Islet precursor cell (in vitro differentiated cells): ENCODE data around the gene DHCR7.

Experiments
- DNase-seq: peaks from one replicate; pipeline ENCODE4 v3.0.0-alpha.2; 2018

DHCR7 gene, protein sequence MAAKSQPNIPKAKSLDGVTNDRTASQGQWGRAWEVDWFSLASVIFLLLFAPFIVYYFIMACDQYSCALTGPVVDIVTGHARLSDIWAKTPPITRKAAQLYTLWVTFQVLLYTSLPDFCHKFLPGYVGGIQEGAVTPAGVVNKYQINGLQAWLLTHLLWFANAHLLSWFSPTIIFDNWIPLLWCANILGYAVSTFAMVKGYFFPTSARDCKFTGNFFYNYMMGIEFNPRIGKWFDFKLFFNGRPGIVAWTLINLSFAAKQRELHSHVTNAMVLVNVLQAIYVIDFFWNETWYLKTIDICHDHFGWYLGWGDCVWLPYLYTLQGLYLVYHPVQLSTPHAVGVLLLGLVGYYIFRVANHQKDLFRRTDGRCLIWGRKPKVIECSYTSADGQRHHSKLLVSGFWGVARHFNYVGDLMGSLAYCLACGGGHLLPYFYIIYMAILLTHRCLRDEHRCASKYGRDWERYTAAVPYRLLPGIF

DNA sequence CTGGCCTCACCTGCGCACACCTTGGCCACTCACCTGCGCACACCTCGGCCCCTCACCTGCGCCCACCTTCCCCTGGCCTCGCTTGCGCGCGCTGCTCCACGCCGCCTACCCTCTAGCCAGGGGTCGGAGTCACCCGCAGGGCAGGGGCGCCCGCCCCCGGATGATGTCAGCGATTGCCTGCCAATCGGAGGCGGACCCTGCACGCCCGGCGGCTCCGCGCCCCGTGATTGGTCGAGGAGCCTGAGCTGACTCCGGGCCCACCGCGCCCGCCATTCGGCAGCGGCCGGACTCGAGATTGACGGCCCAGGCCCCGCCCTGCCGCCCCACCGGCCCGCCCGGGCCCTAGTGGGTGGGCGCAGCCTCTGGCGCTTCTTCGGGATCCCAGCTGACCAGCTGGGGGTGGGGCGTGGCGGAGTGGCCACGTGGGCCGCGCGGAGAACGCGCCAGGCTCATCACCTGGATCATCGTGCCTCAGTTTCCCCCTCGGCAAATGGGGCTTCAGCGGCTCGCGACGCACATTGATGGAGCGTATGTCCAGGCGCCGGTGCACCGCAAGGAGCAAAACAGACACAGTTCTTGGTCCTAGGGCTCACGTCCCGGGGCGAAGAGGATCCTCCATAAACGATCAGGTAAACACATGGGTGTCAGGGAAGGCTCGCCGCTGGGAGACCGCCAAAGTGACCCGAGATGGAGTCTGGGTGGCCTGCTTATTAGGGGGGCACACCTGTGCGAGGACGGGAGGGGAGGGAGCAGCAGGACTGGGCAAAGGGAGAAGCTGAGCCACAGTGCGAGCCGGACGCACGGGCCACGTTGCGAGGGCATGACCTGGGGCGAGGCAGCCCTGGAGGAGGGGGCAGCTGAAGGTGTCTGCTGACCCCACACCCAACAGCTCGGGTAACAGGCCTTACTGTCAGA is at the start of gene DHCR7:
DHCR7 (minus strand) TSS at position 137 of the 915 bp plus-strand sequence. CDS start 3,441 bp downstream, outside the sequence.
- DNase-seq, result peak; percentile 99

DNA sequence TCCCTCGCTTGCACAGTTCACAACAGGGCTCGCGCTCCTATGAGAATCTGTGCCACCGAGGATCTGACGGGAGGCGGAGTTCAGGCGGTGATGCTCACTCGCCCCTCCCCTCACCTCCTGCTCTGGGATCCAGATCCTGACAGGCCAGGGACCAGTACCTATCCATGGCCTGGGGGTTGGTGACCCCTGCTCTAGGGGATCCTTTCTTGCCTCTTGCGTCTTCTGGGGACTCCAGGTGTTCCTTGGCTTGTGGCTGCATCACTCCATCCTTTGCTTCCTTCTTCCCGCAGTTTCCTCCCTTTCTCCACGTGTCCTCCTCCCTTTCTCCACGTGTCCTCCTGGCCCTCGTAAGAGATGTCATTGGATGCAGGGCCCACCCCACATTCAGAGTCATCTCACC is 48.2 kb upstream of the DHCR7 start:
- no peak for DNase-seq

DNA sequence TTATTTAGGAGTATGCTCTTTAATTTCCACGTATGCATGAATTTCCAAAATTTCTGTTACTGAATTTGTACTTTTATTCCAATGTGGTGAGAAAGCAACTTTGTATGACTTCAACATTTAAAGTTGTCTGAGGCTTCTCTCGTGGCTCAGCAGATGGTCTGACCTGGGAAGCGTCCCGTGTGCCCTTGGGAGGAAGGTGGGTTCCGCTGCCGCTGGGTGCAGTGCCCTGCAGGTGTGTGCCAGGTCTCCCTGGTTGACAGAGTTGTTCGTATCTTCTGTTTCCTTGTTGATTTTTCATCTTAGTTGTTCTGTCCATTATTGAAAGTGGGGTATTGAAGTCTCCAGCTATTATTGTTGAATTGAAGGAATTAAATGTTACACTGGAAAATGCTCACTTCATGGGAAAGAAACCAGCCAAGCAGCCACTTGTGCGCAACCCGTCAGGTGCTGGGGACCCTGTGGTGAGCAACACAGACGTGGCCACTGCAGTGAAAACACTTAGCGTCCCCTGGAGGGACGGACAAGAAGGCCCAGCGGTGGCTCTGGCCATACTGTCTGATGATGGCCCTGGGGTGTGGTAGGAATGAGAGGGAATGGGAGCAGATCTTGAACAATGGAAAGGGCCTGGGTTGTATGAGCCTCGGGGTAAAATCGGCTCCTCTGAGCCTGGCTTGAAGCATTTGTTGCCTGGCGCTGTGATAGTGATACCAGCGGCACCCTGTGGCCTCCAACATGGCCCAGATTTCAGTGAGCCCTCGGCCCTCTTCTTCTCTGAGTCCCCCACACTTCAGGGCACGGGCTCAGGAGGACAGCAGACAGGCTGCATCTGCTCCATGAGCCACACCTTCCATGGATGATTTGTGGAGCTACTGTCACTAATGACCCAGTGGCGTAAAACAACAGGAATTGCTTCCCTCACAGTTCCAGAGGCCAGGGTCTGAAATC is 47.4 kb upstream of the DHCR7 start:
- no peak for DNase-seq

DNA sequence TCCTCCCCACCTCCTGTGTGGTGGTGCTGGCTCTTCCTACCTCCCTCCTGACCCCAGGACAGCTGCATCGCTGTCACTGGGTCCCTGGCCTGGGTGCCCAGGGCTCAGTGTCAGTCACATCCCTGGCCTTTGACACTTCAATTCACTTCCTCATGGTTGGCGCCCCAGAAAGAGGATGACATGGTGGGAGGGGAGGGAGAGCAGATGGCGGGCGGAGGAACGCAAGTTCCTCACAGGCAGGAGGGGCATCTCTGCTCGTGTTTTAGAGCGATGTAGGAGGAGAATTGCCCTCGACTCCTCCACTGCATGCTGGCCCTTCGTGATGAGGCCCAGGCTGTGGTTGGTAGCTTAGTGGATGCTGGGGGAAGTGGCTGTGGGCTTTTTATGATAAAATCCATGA is 43.7 kb upstream of the DHCR7 start:
- DNase-seq, result no peak

DNA sequence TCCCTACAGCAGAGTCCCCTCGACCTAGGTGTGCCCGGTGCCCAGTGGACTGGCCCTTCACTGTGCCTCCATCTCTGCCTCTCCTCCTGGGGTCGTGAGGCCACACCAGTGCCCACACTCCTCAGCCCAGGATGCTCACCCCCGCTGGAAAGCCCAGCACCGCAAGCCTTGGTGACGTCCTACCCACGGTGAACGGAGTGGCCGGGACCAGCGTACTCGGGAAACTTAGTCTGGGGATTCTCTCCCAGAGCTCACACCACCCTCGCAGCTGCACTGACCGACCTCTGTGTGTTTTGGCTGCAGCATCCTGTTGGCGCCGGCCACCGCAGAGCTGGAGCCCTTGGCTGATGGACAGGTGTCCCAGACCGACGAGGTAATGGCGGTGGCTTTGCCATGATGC is 43.3 kb upstream of the DHCR7 start:
- DNase-seq, result no peak

DNA sequence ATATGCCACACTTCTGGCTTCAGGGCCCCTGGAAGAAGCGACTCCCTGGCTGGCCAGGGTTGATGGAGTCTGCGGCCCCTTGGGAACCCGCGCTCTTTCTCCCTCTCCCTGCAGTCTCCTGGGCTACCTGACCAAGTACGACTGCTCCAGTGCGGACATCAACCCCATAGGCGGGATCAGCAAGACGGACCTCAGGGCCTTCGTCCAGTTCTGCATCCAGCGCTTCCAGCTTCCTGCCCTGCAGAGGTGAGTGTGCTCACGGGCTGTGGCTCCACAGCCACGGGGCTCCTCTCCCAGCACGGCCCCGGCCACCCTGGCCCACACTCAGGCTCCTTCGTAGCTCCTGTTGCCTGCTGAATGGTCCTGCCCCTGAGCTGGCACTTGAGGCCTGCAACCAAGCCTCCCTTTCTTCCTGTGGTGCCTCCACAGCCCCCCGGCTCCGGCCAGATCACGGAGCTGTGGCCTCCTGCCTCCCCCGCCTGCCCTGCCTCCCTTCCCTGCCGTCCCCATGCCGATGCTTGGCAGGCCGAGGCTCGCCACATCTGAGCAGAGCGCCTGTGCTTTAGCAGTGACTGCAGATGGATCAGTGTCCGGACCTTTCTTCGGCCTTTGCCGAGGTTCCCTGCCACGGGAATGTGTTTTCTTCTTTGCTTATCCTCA is 42.7 kb upstream of the DHCR7 start:
- DNase-seq, result no peak

DNA sequence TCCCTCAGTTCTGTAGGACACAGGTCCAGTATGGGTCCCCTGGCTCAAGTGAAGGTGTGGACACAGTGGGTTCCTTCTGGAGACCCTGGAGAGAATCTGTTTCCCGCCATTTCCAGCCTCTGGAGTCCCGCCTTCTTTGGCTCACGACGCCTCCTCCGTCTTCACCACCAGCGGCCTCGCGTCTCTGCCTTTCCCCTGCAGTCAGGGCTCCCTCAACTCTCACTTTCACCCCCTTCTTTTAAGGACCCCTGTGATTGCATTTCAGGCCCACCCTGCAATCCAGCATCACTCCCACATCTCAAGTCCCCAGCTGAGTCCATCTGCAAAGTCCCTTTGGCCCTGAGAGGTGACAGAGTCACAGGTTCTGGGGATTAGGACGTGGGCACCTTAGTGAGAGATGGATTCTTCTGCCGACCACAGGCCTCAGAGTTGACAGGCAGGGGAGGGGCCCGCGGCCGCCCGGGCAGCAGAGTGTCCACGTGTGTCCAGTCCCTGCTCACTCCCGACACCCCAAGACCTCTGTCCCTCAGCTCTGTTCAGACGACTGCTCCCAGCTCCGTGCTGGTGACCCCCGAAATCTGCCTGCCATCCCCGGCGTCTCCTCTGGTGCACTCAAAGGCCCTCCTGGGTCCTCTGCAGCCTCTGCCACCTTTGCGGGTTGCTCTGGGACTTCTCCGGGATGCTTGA is 42.0 kb upstream of the DHCR7 start:
- peak; percentile 32 for DNase-seq

DNA sequence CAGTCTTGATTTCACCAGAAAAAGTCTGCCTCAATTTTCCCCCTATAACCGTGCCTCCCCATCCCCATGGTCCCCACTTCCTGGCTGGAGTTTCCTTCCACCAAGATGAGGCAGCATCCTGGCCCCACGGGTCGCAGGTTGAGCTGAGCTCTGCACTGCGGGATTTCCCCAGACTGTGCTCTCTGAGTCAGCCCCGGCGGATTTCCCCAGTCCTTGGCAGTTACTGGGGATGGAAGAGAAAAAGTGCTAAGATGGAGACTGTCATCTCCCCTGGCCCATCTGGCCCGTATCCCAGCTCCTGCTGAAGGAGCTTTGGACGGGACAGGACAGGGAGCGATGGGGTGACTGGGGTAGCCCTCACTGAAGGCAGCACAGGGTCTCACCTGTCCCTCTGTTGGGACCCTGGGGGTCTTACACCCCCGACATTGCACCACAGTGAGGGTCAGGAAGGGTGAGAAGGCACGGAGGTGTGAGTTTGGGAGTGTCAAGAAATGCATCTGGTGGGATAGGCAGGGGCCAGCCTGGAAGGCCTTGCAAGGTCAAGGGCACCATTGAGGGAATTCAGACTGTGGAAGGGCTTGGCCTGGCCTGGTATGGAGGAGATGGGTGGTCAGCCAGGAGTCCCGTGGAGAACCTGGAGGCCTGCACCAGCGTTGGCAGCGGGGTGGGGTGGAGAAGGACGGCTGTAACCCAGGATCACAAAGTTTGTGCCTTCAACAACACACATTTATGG is 41.3 kb upstream of the DHCR7 start:
- peak; percentile 27 for DNase-seq

DNA sequence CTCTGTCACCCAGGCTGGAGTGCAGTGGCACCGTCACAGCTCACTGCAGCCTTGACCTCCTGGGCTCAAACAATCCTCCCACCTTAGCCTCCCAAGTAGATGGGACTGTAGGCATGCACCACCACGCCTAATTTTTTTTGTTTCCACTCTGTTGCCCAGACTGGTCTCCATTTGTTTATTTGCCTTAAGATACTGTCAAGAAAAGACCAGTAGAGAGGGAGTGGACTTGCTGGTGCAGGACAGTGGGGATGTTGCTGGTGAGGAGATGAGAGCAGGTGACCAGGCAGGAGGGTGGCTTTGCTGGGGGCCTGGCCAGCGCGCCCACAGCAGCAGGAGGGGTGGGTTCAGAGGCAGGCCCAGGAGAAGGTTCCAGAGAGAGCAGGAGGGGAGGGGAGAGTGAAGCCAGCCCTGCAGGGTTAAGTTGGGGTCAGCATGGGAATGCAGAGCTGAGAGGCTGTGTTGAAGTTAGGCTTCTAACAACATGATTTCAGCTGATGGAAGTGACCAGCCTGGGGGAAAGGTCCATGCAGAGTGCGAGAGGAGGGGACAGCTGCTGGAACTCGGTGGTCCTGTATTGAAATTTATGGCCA is 40.6 kb upstream of the DHCR7 start:
- DNase-seq, result no peak

DNA sequence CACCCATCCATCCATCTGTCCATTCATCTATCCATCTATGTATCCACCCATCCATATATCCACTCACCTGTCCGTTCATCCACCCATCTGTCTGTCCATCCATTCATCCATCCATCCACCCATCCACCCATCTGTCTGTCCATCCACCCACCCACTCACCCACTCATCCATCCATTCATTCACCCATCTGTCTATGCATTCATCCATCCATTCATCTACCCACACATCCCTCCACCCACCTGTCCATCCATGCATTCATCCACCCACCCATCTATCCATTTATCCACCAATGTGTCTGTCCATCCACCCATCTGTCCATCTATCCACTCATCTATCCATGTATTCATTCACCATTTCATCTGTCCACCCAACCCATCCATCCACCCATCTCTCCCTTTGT is 38.1 kb upstream of the DHCR7 start:
- DNase-seq, result no peak

DNA sequence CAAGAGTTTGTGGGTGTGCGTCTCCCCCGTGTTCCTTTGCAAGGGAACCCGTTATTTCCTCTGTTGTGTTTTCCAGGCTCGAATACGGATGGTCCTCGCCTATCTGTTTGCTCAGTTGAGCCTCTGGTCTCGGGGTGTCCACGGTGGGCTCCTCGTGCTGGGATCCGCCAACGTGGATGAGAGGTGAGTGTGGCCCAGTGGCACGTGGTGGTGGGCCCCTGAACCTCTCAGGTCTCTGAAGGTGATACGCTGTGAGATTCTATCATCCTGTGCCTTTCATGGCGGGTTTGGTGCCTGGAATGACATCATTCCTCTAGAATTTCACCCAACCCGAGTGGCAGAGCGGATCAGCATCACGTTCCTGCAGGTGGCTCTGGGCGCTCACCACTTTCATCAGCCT is 37.3 kb upstream of the DHCR7 start:
- DNase-seq, result no peak

DNA sequence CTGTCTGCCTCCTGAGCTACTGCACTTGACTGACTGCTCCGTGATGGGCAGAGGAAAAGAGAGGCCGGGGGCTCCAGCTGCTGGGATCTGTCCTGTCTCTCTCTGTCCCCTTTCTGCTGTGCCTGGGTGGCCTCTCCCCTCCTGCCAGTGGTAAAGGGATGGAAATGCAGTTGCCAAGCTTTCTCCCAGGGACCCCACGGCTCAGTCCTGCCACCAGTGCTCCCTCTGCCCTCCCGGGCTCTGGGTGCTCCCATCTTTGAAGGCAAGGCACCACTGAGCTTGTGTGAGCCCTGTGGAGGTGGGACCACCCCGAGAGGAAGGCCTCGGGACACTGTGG is 36.8 kb upstream of the DHCR7 start:
- no peak for DNase-seq

DNA sequence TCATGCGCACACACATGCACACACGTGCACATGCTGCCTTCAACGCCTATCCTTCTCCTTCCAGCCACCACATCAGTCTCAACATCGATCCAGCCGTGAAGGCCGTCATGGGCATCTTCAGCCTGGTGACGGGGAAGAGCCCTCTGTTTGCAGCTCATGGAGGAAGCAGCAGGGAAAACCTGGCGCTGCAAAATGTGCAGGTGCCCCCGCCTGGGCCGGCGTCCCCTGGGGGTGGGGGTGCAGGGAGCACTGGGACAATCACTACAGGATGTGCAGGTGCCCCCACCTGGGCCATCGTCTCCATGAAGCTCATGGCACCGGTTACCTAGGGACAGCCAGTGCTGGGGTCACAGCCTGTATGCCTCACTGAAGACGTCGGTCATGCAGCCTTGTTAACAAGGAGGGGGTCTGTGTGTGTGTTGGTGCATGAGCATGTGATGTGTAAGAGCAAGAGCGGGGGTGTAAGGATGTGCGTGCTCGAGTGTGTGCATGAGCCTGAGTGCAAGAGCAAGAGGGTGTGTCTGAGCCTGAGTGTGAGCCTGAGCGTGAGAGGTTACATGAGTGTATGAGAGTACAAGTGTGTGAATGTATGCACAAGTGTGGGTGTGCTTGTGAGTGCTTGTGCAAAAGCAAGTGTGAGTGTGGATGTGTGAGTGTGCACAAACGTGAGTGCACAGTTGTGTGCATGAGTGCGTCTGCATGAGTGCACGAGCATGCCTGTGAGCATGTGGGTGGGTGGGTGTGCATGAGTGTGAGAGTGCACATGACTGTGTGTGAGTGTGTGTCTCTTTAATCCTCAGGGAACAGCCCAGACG is 36.3 kb upstream of the DHCR7 start:
- DNase-seq, result no peak

DNA sequence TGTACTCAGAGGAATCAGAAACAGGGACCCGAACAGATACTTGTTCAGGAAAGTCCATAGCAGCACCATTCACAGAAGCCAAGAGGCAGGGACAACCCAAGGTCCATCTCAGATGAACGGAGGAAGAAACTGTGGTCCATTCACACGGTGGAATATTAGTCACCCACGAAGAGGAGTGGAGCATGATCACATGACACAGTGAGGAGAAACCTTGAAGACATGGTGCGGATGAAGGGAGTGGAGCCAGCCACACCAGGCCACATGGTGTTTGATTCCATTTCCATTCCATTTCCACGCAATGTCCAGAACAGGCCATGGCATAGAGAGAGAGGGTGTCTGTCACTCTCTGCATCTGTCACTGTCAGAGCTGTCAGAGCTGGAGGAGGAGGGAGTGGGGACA is 35.5 kb upstream of the DHCR7 start:
- no peak for DNase-seq

DNA sequence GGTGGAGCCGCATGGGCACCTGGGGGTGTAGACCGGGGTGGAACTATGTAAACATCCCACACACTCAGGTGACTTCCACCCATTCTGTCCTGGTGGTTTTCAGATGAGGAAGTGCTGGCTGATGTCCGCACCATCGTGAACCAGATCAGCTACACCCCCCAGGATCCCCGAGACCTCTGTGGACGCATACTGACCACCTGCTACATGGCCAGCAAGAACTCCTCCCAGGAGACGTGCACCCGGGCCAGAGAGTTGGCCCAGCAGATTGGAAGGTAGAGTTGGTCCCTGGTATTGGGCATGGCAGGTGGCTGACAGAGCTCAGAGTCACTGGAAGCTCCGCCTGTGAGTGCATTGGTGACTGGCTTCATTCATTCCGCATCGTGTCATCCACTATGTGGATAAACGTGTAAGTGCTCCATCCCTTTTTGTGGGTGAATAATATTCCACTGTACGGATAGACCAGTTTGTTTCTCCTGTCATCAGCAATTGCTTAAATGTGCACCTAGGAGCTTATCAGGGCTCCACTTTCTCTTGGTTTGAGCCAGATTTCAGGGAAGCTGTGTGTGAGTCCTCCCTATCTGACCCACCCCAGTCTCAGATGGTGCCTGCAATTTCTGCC is 34.7 kb upstream of the DHCR7 start:
- DNase-seq, result no peak

DNA sequence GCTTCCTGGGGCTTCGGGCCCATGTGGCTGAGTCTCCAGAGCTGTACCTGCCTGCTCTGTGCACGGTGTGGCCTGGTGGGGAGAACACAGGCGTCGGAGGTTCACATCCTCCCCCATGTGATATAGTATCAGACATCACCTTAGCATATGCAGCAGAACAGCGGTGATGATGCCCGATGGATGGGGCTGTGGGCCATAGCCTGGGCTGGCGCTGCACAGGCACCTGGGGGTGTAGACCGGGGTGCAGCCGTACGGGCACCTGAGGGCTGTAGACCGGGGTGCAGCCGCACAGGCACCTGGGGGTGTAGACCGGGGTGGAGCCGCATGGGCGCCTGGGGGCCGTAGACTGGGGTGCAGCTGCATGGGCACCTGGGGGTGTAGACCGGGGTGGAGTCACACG is 34.0 kb upstream of the DHCR7 start:
- DNase-seq, result no peak

DNA sequence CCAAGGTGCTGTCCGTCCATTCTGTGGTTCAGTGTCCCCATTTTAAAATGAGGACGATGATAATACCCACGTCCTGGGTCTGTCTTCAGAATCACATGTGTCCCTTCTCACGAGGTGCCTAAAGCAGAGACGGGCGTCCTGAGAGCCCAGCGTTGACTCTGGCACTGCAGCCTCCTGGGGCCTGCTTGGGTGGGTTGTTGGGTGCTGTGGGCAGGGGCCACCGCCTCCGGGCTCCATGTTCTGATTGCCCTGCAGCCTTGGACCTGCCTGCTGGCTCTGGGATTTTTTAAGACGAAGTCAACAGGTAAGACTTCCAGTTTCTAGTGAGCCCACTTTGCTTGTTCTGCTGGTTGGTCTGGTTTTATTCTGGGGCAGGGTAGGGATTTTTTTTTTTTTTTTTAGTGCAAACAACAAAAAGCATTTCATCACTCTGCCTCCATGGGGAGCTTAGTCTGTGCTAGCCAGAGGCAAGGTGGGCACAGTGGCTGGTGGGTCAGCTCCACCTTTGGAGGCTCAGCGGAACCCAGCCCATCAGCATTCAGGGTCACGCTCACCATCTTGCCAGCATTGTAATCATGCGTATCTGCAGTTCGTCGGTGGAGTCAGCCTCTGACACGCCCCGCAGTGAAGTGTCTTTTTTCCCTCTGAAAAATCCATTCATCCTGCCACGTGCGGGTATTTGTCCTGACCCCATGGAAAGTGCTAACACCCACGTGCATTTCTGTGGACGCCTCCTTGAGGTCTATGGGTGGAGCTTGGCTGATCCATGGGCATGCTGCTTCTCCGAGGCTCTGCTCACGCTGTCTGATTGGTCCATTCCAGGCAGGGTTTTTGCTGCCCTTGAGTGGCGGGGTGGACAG is 33.1 kb upstream of the DHCR7 start:
- no peak for DNase-seq

DNA sequence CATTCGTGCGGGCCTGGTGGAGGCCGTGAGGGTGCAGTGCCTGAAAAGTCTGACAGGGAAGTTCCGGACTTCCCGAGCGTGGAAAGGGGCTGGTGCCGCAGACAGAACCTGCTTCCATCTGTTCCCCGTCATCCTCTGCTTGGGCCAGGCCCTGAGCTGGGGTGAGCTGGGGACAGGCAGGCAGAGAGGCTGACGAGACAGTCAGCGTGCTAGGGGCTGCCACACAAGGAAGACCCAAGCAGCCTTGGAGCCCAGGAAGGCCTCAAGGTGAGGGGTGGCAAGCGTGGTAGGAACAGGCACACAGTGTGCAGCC is 30.3 kb upstream of the DHCR7 start:
- no peak for DNase-seq
